Neural progenitor cell (in vitro differentiated cells): ENCODE results near the gene SERINC5.

Source experiments
- EZH2 ChIP-seq: fragments of 200-600 bp; sonication (generic); IDR thresholded peaks from 2 replicates; pipeline ENCODE4 v1.6.1; 2017; ENCODE audit warnings: antibody characterized with exemption, mild to moderate bottlenecking, moderate library complexity
- EZH2phosphoT487 ChIP-seq: fragments of 200-600 bp; sonication (generic); IDR thresholded peaks from 2 replicates; pipeline ENCODE4 v1.6.1; 2017; ENCODE audit warnings: antibody characterized with exemption
- TF ChIP-seq, protein P1 (sequence below): fragments of 200-600 bp; sonication (generic); IDR thresholded peaks from 2 replicates; pipeline ENCODE4 v1.5.1; 2017; ENCODE audit warnings: antibody characterized with exemption, mild to moderate bottlenecking

DNA sequence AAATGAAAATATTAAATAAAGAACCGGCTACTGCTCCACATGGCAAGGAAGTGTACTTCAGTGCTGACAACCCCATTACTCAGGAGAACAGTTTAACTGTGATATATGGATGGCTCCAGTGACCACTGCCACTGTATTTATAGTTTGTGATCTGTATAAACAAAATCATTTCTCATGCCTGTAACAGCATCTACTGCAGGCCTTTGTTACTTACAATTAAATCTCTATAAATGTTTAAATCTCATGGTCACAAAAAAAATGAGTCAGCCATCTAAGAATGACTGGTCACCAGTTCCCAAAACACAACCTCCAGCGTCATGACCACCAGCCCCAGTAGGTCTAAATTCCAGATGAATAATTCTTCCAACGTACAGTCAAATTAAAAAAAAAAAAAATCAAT, 24.6 kb downstream of the SERINC5 start:
- TF ChIP-seq, protein P1, sequence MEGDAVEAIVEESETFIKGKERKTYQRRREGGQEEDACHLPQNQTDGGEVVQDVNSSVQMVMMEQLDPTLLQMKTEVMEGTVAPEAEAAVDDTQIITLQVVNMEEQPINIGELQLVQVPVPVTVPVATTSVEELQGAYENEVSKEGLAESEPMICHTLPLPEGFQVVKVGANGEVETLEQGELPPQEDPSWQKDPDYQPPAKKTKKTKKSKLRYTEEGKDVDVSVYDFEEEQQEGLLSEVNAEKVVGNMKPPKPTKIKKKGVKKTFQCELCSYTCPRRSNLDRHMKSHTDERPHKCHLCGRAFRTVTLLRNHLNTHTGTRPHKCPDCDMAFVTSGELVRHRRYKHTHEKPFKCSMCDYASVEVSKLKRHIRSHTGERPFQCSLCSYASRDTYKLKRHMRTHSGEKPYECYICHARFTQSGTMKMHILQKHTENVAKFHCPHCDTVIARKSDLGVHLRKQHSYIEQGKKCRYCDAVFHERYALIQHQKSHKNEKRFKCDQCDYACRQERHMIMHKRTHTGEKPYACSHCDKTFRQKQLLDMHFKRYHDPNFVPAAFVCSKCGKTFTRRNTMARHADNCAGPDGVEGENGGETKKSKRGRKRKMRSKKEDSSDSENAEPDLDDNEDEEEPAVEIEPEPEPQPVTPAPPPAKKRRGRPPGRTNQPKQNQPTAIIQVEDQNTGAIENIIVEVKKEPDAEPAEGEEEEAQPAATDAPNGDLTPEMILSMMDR, result no peak
- TF ChIP-seq EZH2, result no peak
- no peak for TF ChIP-seq EZH2phosphoT487
